Measurements from ENCODE around the gene ABCB1. TPM values are rescaled to one million over a fixed set of nuclear protein-coding genes. Genes with fewer than 3 reads are reported as not detected.

Gene ABCB1
- total and polyA plus RNA-seq, 2 of the 13 experiments (the other 11 are each of a cell fraction or from before 2014, with no cell fraction given), result 42.8 to 52.6 TPM

GRCh38 chr7:87548123-87548919 is 52.4 kb downstream of the ABCB1 start (continued):
- TF ChIP-seq ZGPAT (CRISPR knock-in tag; IDR thresholded peaks at IDR 0.05) (peak; percentile 67), ZNF563 (CRISPR knock-in tag; IDR thresholded peaks at IDR 0.05) (no peak), TBP (CRISPR knock-in tag; IDR thresholded peaks at IDR 0.05) (no peak), ZNF562 (CRISPR knock-in tag; IDR thresholded peaks at IDR 0.05; ENCODE audit: borderline replicate concordance) (no peak), DMTF1 (CRISPR knock-in tag; IDR thresholded peaks at IDR 0.05) (no peak), MBD4 (IDR thresholded peaks at IDR 0.05; ENCODE audit: borderline replicate concordance, low read length) (peak; percentile 42; the same call in 1 of the 2 replicates), THAP9 (CRISPR knock-in tag; IDR thresholded peaks at IDR 0.05; ENCODE audit: borderline replicate concordance) (no peak), AHR (CRISPR knock-in tag; IDR thresholded peaks at IDR 0.05) (no peak), ZNF335 (CRISPR knock-in tag; IDR thresholded peaks at IDR 0.05) (0 out of 2 replicates have a peak, but pooled peaks have one; percentile 27), ZNF282 (IDR thresholded peaks at IDR 0.05; ENCODE audit: partially characterized antibody) (no peak), KDM1A (CRISPR knock-in tag; IDR thresholded peaks at IDR 0.05) (no peak), ZNF746 (CRISPR knock-in tag; IDR thresholded peaks at IDR 0.05) (no peak), ZNF510 (CRISPR knock-in tag; IDR thresholded peaks at IDR 0.05; ENCODE audit: low read depth) (no peak), SOX5 (CRISPR knock-in tag; IDR thresholded peaks at IDR 0.05; ENCODE audit: borderline replicate concordance) (peak; percentile 88), TCF7L2 (IDR thresholded peaks at IDR 0.05; ENCODE audit: low read depth, low read length) (peak; percentile 82), ZUFSP (CRISPR knock-in tag; IDR thresholded peaks at IDR 0.05; ENCODE audit: borderline replicate concordance) (no peak), KDM3A (CRISPR knock-in tag; IDR thresholded peaks at IDR 0.05; ENCODE audit: low read depth) (no peak), CTCF (CRISPR knock-in tag; IDR thresholded peaks at IDR 0.05) (no peak), CCDC6 (CRISPR knock-in tag; IDR thresholded peaks at IDR 0.05) (no peak), ZNF558 (CRISPR knock-in tag; IDR thresholded peaks at IDR 0.05; ENCODE audit: borderline replicate concordance) (no peak)
